HFFc6 (cell line): ENCODE measurements around the gene NEDD9. TPM values are rescaled to one million over a fixed set of nuclear protein-coding genes. Genes with fewer than 3 reads are reported as not detected.
A peak's percentile ranks its signal among the peaks of the same experiment; 100 is the strongest.

Experiments
- DNase-seq: peaks from one replicate; pipeline ENCODE4 v3.0.0-alpha.2; 2018
- H3K27ac Mint-ChIP-seq: 2 replicates; pipeline ENCODE4 v1.8.0; 2020; ENCODE audit warnings: mild to moderate bottlenecking, mixed read lengths
- H3K27me3 Mint-ChIP-seq: 2 replicates; pipeline ENCODE4 v1.8.0; 2021; ENCODE audit warnings: mild to moderate bottlenecking, moderate library complexity, mixed read lengths; ENCODE audit not compliant: insufficient read depth
- H3K36me3 Mint-ChIP-seq: 2 replicates; pipeline ENCODE4 v1.8.0; 2021; ENCODE audit warnings: low read depth, mixed read lengths
- H3K4me1 Mint-ChIP-seq: 2 replicates; pipeline ENCODE4 v1.8.0; 2020; ENCODE audit warnings: low read depth, mixed read lengths
- H3K4me3 Mint-ChIP-seq: 2 replicates; pipeline ENCODE4 v1.8.0; 2020; ENCODE audit warnings: mild to moderate bottlenecking, moderate library complexity, mixed read lengths
- H3K9me3 Mint-ChIP-seq: 2 replicates; pipeline ENCODE4 v1.8.0; 2020; ENCODE audit warnings: mild to moderate bottlenecking, mixed read lengths
- CTCF ChIP-seq: fragments of 200-600 bp; sonication (generic); IDR thresholded peaks from 2 replicates; pipeline ENCODE4 v1.5.0; 2021; ENCODE audit warnings: antibody characterized with exemption, mild to moderate bottlenecking
- total RNA-seq, 6 experiments: library from RNA; stranded (reverse); fragmentation: NEBNext Ultra II Directional; extraction: Animal tissue kit (Norgen Biotek cat#: 25700); gene quantifications; 2 replicates in 1 of 6; 3 replicates in 5 of 6; pipeline ENCODE4 v1.2.3, GENCODE V29; 2021

The NEDD9 gene
- total RNA-seq, 6 experiments from 2014 or later = 10.3 to 19.9 (median 12.6) TPM

- H3K36me3 Mint-ChIP-seq = no peaks in the 10 kb centered on the region
- H3K27ac Mint-ChIP-seq = peak overlapping the region; percentile 66
- no peaks in the 10 kb centered on the region for H3K9me3 Mint-ChIP-seq
- H3K4me3 Mint-ChIP-seq = peak overlapping the region; percentile 47
- H3K4me1 Mint-ChIP-seq = peaks cover 34% of the 10 kb centered on the region
- no peaks in the 10 kb centered on the region for H3K27me3 Mint-ChIP-seq
- peak; percentile 69 for DNase-seq
- TF ChIP-seq CTCF = no peak
Observed at GRCh38 chr6:11277275-11278206, 45.1 kb upstream of the NEDD9 start.

- H3K4me1 Mint-ChIP-seq = peaks cover 40% of the 10 kb centered on the region
- H3K27me3 Mint-ChIP-seq = no peaks in the 10 kb centered on the region
- no peaks in the 10 kb centered on the region for H3K36me3 Mint-ChIP-seq
- no peaks in the 10 kb centered on the region for H3K9me3 Mint-ChIP-seq
- no peak for TF ChIP-seq CTCF
- peak overlapping the region; percentile 66 for H3K27ac Mint-ChIP-seq
- no peak for DNase-seq
- peak overlapping the region; percentile 47 for H3K4me3 Mint-ChIP-seq
Observed at GRCh38 chr6:11276911-11277274, 44.4 kb upstream of the NEDD9 start.

- no peak for TF ChIP-seq CTCF
- Mint-ChIP-seq H3K36me3 (no peaks in the 10 kb centered on the region), H3K27ac (no peak overlapping the region), H3K9me3 (no peaks in the 10 kb centered on the region), H3K27me3 (no peaks in the 10 kb centered on the region), H3K4me1 (peaks cover 47% of the 10 kb centered on the region), H3K4me3 (no peak overlapping the region)
- no peak for DNase-seq
Observed at GRCh38 chr6:11276228-11276627, 43.8 kb upstream of the NEDD9 start.

- peaks cover 48% of the 10 kb centered on the region for H3K4me1 Mint-ChIP-seq
- H3K27ac Mint-ChIP-seq = no peak overlapping the region
- no peaks in the 10 kb centered on the region for H3K36me3 Mint-ChIP-seq
- H3K9me3 Mint-ChIP-seq = no peaks in the 10 kb centered on the region
- no peak for DNase-seq
- no peaks in the 10 kb centered on the region for H3K27me3 Mint-ChIP-seq
- no peak for TF ChIP-seq CTCF
- H3K4me3 Mint-ChIP-seq = no peak overlapping the region
Observed at GRCh38 chr6:11275598-11275997, 43.1 kb upstream of the NEDD9 start.

GRCh38 chr6:11273406-11274065, 41.1 kb upstream of the NEDD9 start:
- no peak overlapping the region for H3K4me3 Mint-ChIP-seq
- no peak for TF ChIP-seq CTCF
- H3K27ac Mint-ChIP-seq = no peak overlapping the region
- H3K36me3 Mint-ChIP-seq = no peaks in the 10 kb centered on the region
- H3K9me3 Mint-ChIP-seq = no peaks in the 10 kb centered on the region
- peaks cover 47% of the 10 kb centered on the region for H3K4me1 Mint-ChIP-seq
- no peak for DNase-seq
- no peaks in the 10 kb centered on the region for H3K27me3 Mint-ChIP-seq
